GM21367 (cell line): Measurements from ENCODE around the gene C12orf60.

Experiments
- ATAC-seq: cut with Tn5 transposase; IDR thresholded peaks from one replicate; pipeline ENCODE4 v1.9.1; 2021; ENCODE audit not compliant: unreplicated experiment

Gene C12orf60

GRCh38 chr12:14833952-14834351 is 30.5 kb downstream of the C12orf60 start:
- no peak for ATAC-seq

GRCh38 chr12:14834509-14834908 is 31.0 kb downstream of the C12orf60 start:
- ATAC-seq = no peak

GRCh38 chr12:14836336-14837210 is 33.1 kb downstream of the C12orf60 start:
- ATAC-seq = no peak

DNA sequence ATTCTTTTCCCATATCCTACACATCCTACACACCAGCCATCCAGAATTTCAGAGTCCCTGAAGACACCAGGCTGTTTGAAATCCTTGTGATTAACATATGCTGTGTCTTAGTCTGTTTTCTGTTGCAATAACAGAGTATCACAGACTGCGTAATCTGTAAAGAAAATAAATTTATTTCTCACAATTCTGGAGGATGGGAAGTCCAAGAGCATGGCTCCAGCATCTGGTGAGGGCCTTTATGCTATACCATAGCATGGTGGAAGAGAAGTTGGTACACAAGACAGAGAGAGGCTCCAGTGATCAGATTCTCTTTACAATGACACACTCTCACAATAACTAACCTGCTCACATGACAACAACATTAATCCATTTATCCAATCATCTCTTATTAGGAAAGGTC is 35.8 kb downstream of the C12orf60 start:
- no peak for ATAC-seq

DNA sequence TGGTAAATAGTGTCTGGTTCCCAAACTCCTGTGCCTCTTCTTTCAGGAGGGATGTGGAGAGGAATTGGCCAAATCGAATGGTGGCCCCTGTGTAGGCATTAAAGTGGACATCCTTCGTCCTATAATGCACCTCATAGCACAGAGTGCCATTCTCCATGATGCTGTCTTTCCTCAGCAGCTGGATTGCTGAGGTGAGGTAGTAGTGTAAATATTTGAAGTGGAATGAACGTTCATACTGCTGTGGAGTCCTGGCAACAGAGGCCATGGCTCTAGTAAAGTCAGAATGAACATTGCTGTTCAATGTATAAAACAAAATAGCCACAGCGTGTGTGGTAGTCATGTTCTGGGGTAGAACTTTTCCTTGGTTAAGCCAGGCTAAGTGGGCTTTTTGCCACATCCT is 37.1 kb downstream of the C12orf60 start:
- ATAC-seq = no peak

DNA sequence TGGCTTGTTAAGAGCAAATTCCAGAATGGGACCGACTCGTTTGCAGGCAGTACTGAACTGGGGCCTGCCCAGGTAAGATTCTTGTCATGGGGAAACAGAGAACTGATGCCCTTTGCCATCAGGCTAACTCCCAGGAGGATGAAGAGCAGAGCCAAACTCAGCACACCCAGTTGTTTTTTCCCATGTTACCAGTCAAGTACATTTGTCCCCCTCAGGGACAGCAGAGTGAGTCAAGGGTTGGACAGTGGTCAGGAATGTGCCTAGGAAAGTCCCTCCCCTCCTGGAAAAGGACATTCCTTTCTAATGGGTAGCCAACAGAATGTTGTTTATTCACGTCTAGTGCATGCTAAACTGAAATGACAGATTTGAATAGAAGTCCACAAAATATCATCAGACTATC is 38.3 kb downstream of the C12orf60 start:
- ATAC-seq = no peak

DNA sequence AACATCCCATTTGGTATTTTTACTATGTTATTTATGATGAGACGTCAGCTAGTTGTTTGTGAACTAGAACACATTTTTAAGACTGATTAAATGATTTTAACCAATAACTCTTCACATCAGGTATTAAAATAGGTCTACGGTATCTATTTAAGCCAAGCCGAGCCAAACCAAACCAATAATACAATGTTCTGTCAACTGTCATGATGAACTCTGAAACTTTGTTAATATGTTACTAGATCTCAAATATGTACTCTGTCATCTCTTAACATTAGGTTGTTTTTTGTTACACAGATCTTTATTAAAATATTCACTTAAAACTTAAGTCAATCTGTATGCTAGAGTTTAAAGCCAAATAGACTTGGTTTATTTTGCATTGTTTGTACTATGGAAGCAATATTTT is 38.8 kb downstream of the C12orf60 start:
- no peak for ATAC-seq

- no peak for ATAC-seq
Measured at GRCh38 chr12:14843425-14843887, 40.0 kb downstream of the C12orf60 start, which contains the start of gene ART4. ART4 (minus strand) TSS chr12:14843526; CDS start chr12:14843113, 413 bp downstream.

DNA sequence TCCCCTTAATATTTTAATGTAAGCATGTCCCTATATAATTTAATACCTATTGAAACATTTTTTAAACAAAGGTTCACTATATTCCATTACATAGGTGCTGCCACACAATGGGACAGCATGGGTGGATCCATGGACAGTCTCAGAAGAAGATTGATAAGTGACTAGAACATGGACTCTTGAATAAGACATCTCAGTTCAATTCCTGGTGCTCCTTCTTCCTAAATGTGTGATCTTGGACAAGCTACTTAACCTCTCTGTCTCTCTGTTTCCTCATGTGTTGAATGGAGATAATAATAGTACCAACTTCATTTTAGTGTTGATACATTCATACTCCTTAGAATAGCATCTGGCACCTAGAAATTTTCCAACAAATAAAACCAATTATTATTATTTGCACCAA is 40.9 kb downstream of the C12orf60 start:
- no peak for ATAC-seq

GRCh38 chr12:14845350-14845750 is 41.9 kb downstream of the C12orf60 start:
- ATAC-seq = no peak

GRCh38 chr12:14846042-14846587 is 42.6 kb downstream of the C12orf60 start:
- no peak for ATAC-seq

GRCh38 chr12:14846876-14847580 is 43.6 kb downstream of the C12orf60 start:
- no peak for ATAC-seq

DNA sequence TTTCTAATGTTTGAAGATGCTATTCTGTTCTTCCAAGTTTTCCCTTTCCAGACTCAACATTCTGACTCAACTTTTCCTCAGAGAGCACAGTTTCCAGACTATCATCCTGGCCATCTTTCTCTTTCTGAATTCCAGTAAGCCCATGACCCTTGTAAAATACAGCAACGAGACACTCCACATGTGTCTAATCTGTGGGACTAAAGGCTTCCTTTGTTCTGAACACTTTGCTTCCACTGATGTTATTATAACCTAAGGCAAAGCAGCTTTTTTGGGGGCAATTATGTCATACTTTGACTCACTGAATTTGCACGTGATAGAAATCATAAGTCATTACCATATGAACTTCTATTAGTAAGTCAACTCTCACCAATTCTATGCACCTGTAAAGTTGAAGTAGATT is 46.2 kb downstream of the C12orf60 start:
- no peak for ATAC-seq

- peak; percentile 63 for ATAC-seq
Measured at GRCh38 chr12:14850929-14851663, 47.6 kb downstream of the C12orf60 start.

DNA sequence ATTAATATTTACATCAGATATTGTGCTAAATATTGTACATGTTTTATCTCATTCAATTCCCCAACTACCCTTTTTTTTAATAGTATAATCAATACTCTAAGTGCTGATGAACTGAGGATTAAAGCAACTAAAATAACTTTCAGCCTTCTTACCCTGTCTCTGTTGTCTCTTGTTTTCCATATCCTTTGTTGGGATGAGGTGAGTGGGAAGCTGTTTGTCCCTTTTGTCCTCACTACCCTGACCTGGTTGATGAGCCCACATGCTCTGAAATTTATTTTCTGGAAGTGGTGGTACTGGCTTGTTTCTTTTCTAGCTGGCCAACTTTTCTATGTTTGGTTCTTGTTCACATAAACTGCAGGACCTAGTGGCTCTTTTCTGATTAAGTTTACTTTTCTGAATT is 49.4 kb downstream of the C12orf60 start:
- no peak for ATAC-seq

DNA sequence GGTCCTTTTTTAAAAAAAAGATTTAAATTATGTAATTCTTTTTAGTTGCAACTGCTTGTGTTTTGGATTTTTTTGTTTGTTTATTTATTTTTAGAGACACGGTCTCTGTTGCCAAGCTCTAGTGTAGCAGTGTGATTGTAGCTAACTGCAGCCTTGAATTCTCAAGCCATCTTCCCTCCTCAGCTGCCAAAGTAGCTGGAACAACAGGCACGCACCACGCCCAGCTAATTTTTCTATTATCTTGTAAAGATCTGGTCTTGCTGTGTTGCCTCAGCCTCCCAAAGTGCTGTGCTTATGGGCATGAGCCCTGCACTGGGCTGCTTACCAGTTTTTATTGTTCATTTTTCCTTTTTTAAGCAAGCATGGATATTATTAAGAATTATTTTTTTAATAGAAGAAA is 50.5 kb downstream of the C12orf60 start:
- ATAC-seq = no peak

DNA sequence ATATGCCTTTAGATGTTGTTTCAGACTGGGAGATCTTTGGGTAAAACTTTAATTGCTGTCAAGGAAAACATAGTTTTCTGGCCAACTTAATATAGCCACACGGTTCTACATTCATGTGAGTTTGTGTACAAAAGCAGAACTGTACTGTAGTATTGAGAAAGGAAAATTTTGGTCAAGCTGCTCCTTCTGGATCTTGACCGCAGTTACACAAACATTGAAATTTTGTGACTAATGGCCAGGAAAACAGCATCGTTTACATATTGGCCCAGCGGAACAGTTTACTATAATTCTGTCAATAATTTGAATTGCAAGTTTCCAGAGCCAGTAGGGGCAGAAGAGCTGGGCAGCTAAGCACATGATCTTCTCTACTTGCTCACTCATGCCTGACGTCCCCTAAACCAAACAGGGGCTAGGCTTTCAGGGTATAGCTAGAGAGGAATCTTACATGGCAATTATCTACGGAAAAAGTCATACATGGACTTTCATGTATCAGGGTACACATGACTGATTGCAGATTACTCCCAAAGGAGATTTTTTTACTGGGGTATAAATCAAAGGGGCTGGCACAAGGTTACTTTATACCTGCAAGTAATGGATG is 51.2 kb downstream of the C12orf60 start:
- no peak for ATAC-seq

DNA sequence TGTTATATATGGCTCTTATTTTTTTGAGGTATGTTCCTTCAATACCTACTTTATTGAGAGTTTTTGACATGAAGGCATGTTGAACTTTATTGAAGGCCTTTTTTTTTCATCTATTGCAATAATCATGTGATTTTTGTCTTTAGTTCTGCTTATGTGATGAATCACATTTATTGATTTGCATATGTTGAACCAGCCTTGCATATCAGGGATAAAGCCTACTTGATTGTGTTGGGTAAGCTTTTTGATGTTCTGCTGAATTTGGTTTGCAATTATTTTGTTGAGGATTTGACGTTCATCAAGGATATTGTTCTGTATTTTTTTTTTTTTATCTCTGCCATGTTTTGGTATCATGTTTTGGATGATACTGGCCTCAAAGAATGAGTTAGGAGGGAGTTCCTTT is 55.0 kb downstream of the C12orf60 start:
- no peak for ATAC-seq

- no peak for ATAC-seq
Measured at GRCh38 chr12:14860490-14860889, 57.0 kb downstream of the C12orf60 start.

DNA sequence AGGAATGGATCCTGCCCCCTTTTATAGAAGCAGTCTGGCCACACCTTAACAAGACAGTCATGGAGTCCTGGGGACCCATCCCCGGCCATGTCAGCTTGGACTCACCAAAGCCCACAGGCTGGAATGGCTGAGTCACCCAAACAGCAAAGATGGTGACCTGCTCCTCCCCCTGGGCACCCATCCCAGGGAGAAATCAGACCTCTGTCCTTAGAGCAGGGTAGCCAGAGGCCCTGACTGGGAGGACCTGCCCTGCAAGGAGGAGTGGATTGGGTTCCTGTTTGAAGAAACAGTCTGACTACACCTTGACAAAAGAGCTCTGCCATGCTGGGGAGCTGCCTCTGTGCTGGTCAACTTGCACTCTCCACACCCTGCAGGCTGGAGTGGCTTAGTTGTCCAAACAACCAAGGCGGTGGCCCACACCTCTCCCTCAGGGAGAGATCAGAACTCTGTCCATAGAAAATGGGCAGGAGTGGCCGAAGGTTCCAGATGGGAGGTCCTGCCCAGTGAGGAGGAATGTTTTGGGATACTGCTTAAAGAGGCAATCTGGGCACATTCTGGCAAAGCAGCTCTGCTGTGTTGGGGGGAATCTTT is 65.5 kb downstream of the C12orf60 start:
- no peak for ATAC-seq
